Adrenal gland (tissue), 5 donors: ENCODE data around the gene ABCC2.

Experiments
- CTCF ChIP-seq, 6 experiments: fragments of 450-650 bp in 4 of 6; fragments of 200-600 bp in 2 of 6; sonication (generic) in 1 of 6; IDR thresholded peaks; 1 replicate in 5 of 6; 2 replicates in 1 of 6; pipeline versions ENCODE4 v1.5.1 to v1.8.0; 2016 to 2021; ENCODE audit warnings: antibody characterized with exemption in 6 of 6, mild to moderate bottlenecking in 2 of 6, moderate library complexity in 1 of 6
- POLR2A ChIP-seq, 2 donors: fragments of 450-650 bp; IDR thresholded peaks; one replicate each; pipeline ENCODE4 v1.6.1; 2017; ENCODE audit warnings: antibody characterized with exemption in 2 of 2, mild to moderate bottlenecking in 2 of 2, moderate library complexity in 1 of 2
- donor health status: DM: no; HTN: no; CAD: no.

- no peak for TF ChIP-seq CTCF (IDR thresholded peaks at IDR 0.05)
- no peak for TF ChIP-seq POLR2A (IDR thresholded peaks at IDR 0.05)
Observed at GRCh38 chr10:99809481-99809880, 27.0 kb downstream of the ABCC2 start.
